Prostate gland (tissue), 2 donors: ENCODE measurements around the gene SCN5A. TPM values are rescaled to one million over a fixed set of nuclear protein-coding genes. Genes with fewer than 3 reads are reported as not detected.

Source experiments
- DNase-seq: peaks from one replicate; pipeline ENCODE4 v3.0.0-alpha.2; 2019; ENCODE audit warnings: low spot score
- H3K27ac ChIP-seq, 2 donors: fragments of 200-600 bp; sonication (generic); 2 replicates each; pipeline ENCODE4 v1.5.1; 2017 to 2019
- H3K27me3 ChIP-seq: fragments of 200-600 bp; sonication (generic); replicated peaks from 2 replicates; pipeline ENCODE4 v1.5.1; 2019; ENCODE audit not compliant: insufficient read depth
- H3K36me3 ChIP-seq, 2 donors: fragments of 200-600 bp; sonication (generic); 1 replicate in 1 of 2; 2 replicates in 1 of 2; pipeline versions ENCODE4 v1.5.1 to v1.8.1; 2017 to 2019
- H3K4me1 ChIP-seq: fragments of 200-600 bp; sonication (generic); replicated peaks from 2 replicates; pipeline ENCODE4 v1.5.1; 2019
- H3K4me3 ChIP-seq, 2 donors: fragments of 200-600 bp; sonication (generic); 2 replicates each; pipeline ENCODE4 v1.5.1; 2017 to 2019
- H3K9me3 ChIP-seq: fragments of 200-600 bp; sonication (generic); 2 replicates; pipeline ENCODE4 v1.5.1; 2017
- POLR2A ChIP-seq: fragments of 450-650 bp; IDR thresholded peaks from one replicate; pipeline ENCODE4 v1.6.1; 2016; ENCODE audit warnings: antibody characterized with exemption, mild to moderate bottlenecking
- POLR2AphosphoS5 ChIP-seq: sonication (generic); formaldehyde crosslinking; IDR thresholded peaks from one replicate; pipeline ENCODE4 v1.6.1; 2017; ENCODE audit warnings: antibody characterized with exemption
- WGBS: methylation state at CpG from one replicate; pipeline ENCODE4 v1.1.5; 2018; 5-methylcytosine and 5-hydroxymethylcytosine counted together
- intact Hi-C: fragments of 100-400 bp; cut with DNase I; formaldehyde crosslinking; loops from one replicate; pipeline ENCODE4 v1.14.2; 2022
- total RNA-seq, 2 donors: library from RNA; depleted of rRNA; stranded (reverse); fragments of >200 nt; gene quantifications; one replicate each; pipeline ENCODE4 v1.1.0, GENCODE V29; 2016
- TF ChIP-seq, protein P1 (sequence below), 4 experiments: fragments of 200-600 bp in 2 of 4; fragments of 450-650 bp in 2 of 4; sonication (generic) in 2 of 4; IDR thresholded peaks; 1 replicate in 3 of 4; 2 replicates in 1 of 4; pipeline ENCODE4 v1.5.1; 2016 to 2019; ENCODE audit warnings: antibody characterized with exemption in 4 of 4, mild to moderate bottlenecking in 2 of 4, moderate library complexity in 2 of 4

The SCN5A gene
- total RNA-seq, 2 donors from 2014 or later = 0.23 to 1.5 TPM

DNA sequence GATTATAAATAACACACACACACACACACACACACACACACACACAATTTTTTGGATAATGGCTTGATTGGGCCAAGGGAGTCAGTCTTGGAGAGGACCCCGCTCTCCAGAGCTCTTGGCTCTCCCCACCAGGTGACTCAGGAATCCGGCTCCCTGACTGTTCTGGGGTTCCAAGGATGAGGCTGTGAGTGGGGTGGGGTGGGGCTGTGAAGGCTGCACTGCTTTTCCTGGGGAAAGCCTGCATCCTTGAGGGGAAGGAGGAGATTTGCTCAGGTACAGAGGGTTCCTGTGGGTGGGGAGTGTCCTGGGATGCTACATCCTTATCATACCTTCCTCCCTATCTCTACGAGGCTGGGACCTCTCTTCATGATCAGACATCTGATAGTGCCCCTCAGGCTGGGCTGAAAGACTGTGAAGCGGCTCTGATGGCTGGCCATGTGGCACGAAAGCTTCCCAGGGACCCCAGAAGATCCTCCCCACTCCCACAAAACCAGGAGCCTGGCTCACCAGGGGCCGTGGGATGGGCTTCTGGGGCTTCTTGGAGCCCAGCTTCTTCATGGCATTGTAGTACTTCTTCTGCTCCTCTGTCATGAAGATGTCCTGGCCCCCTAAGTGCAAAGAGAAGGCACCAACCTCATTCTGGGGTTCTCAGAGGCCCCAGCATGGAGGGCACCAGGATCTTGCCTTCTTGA lies 94.2 kb downstream of the SCN5A start:
- no peak overlapping the region for H3K4me3 ChIP-seq
- no peak for DNase-seq
- 88% methylated on average over 6 of the region's 6 CpGs for WGBS
- H3K9me3 ChIP-seq = no peaks in the 10 kb centered on the region
- no peaks in the 10 kb centered on the region for H3K36me3 ChIP-seq
- intact Hi-C loops = no loop called here
- H3K27ac ChIP-seq = no peak overlapping the region
- no peaks in the 10 kb centered on the region for H3K27me3 ChIP-seq
- TF ChIP-seq, protein P1, sequence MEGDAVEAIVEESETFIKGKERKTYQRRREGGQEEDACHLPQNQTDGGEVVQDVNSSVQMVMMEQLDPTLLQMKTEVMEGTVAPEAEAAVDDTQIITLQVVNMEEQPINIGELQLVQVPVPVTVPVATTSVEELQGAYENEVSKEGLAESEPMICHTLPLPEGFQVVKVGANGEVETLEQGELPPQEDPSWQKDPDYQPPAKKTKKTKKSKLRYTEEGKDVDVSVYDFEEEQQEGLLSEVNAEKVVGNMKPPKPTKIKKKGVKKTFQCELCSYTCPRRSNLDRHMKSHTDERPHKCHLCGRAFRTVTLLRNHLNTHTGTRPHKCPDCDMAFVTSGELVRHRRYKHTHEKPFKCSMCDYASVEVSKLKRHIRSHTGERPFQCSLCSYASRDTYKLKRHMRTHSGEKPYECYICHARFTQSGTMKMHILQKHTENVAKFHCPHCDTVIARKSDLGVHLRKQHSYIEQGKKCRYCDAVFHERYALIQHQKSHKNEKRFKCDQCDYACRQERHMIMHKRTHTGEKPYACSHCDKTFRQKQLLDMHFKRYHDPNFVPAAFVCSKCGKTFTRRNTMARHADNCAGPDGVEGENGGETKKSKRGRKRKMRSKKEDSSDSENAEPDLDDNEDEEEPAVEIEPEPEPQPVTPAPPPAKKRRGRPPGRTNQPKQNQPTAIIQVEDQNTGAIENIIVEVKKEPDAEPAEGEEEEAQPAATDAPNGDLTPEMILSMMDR (IDR thresholded peaks at IDR 0.05) = no peak
- TF ChIP-seq POLR2A = no peak
- TF ChIP-seq POLR2AphosphoS5 = no peak
- H3K4me1 ChIP-seq = no peaks in the 10 kb centered on the region

DNA sequence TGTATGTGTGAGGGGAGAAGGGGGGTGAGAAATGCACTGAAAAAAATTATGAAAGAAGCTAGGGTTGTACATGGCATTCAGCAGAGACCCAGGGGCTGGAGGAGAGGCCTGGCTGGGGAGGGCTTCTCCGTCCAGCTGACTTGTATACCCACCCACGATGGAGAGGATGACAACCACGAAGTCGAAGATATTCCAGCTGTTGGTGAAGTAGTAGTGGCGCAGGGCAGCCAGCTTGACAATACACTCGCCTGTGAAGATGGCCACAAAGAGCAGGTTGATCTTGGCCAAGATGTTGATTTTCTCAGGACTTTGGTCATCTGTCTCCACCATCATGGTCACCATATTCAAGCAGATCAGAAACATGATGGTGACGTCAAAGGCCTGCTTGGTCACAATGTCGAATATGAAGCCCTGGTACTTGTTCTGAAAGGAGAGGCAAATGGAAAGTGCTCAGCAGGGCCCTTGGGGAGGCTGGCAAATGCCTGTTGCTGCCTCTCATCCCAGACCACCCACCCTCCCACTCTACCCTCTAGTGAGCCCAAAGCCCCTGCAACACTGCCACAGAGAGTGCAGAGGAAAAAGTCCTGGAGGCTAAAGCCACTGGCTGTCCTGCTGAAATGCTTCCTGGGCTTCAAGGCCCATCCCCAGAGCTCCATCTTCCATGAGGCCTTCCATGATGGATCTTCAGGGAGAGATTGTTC lies 95.2 kb downstream of the SCN5A start:
- WGBS = 92% methylated on average over 8 of the region's 8 CpGs
- no peak overlapping the region for H3K27ac ChIP-seq
- no peaks in the 10 kb centered on the region for H3K27me3 ChIP-seq
- no peaks in the 10 kb centered on the region for H3K9me3 ChIP-seq
- no peak overlapping the region for H3K4me3 ChIP-seq
- DNase-seq = no peak
- no peaks in the 10 kb centered on the region for H3K4me1 ChIP-seq
- TF ChIP-seq POLR2AphosphoS5 (no peak), POLR2A (no peak)
- TF ChIP-seq, protein P1 (IDR thresholded peaks at IDR 0.05) = no peak
- intact Hi-C loops = no loop called here
- H3K36me3 ChIP-seq = no peaks in the 10 kb centered on the region

DNA sequence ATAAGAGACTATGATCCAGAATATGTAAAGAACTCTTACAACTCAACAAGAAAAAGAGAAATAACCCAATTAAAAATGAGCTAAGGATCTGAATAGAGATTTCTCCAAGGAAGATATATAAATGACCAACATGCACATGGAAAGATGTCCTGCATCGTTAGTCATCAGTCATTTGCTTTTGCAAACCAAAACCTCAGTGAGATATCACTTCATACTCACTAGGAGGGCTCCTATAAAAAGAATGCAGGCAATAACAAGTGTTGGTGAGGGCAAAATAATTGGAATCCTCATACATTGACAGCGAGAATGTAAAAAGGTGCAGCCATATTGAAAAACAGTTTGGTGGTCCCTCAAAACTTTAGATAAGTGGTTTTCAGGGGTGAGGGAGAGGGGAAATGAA lies 96.4 kb downstream of the SCN5A start:
- Histone ChIP-seq H3K27me3 (no peaks in the 10 kb centered on the region), H3K9me3 (no peaks in the 10 kb centered on the region), H3K27ac (no peak overlapping the region), H3K4me1 (no peaks in the 10 kb centered on the region), H3K4me3 (no peak overlapping the region), H3K36me3 (no peaks in the 10 kb centered on the region)
- intact Hi-C loops = no loop called here
- 95% methylated on average over 2 of the region's 2 CpGs for WGBS
- DNase-seq = no peak
- TF ChIP-seq POLR2AphosphoS5 = no peak
- TF ChIP-seq, protein P1 (IDR thresholded peaks at IDR 0.05) = no peak
- no peak for TF ChIP-seq POLR2A

DNA sequence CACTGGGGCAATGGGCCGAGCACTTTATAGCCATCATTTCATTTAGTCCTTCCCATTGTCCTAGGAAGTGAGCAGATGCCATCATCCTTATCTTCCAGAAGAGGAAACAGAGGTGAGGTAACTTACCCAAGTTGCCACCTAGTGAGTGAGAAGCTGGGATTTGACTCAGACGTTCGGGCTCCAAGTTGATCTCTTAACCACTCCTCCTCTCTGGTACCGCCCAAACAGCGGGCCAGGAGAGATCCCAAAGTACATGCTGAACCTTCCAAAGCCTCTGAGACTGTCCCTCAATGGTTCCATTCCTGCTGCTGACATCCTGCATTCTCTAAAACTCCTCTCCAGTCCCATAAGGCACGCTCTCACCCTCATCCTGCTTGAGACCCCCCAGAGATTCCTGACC lies 97.1 kb downstream of the SCN5A start:
- WGBS = 69% methylated on average over 6 of the region's 6 CpGs
- Histone ChIP-seq H3K9me3 (no peaks in the 10 kb centered on the region), H3K27ac (no peak overlapping the region), H3K4me1 (no peaks in the 10 kb centered on the region), H3K36me3 (no peaks in the 10 kb centered on the region), H3K4me3 (no peak overlapping the region), H3K27me3 (no peaks in the 10 kb centered on the region)
- DNase-seq = no peak
- intact Hi-C loops = no loop called here
- TF ChIP-seq, protein P1 (IDR thresholded peaks at IDR 0.05) = no peak
- TF ChIP-seq POLR2AphosphoS5 (no peak), POLR2A (no peak)
